ENCODE measurements around the gene CTBP1.

Gene CTBP1

GRCh38 chr4:1170156-1170975, 78.6 kb downstream of the CTBP1 start:
- no peaks in the 10 kb centered on the region for H3K9me3 ChIP-seq (ENCODE audit: control insufficient read depth, low read length)
- peak overlapping the region; percentile 89 to 98 for H3K18ac ChIP-seq (ENCODE audit: low read depth in 1 of 2, low read length in 2 of 2)
- no peak overlapping the region for H2AK5ac ChIP-seq (ENCODE audit: low read length, severe bottlenecking)
- H3K4ac ChIP-seq (ENCODE audit: low read depth in 1 of 2, low read length in 2 of 2) = peak overlapping the region; percentile 12 to 92
- 89% methylated on average over 34 of the region's 37 CpGs for WGBS
- H3K14ac ChIP-seq (ENCODE audit: low read length in 2 of 2) = peak overlapping the region in 1 of 2 experiments; percentile 98
- peak overlapping the region; percentile 77 for H3K9ac ChIP-seq (ENCODE audit: low read length)
- peak overlapping the region; percentile 6 for H2BK15ac ChIP-seq (ENCODE audit: low read depth, poor library complexity, severe bottlenecking)
- peak overlapping the region; percentile 18 to 22 for H2BK12ac ChIP-seq (ENCODE audit: low read length in 2 of 2)
- no peak overlapping the region for H2AFZ ChIP-seq (ENCODE audit: low read depth, low read length)
- H3K4me3 ChIP-seq (ENCODE audit: insufficient read depth in 1 of 2, low read depth in 1 of 2, low read length in 2 of 2) = peak overlapping the region; percentile 76 to 78
- DNase-seq = peak; percentile 32
- peak overlapping the region; percentile 11 to 37 for H3K23ac ChIP-seq (ENCODE audit: low read length in 2 of 2)
- H3K4me2 ChIP-seq (ENCODE audit: low read length, poor library complexity, severe bottlenecking) = peak overlapping the region; percentile 70
- peaks cover 36 to 61% of the 10 kb centered on the region in 2 experiments for H3K36me3 ChIP-seq (ENCODE audit: control insufficient read depth in 1 of 2, insufficient read depth in 2 of 2, low read depth in 1 of 2, low read length in 2 of 2)
- peaks cover 19% of the 10 kb centered on the region for H3K79me1 ChIP-seq (replicated peaks; ENCODE audit: low read length, poor library complexity, severe bottlenecking)
- H2BK5ac ChIP-seq (ENCODE audit: low read depth, low read length, poor library complexity, severe bottlenecking) = no peak overlapping the region
- peak overlapping the region; percentile 88 for H4K8ac ChIP-seq (ENCODE audit: low read length)
- peaks cover 66% of the 10 kb centered on the region for H3K4me1 ChIP-seq (ENCODE audit: control insufficient read depth, insufficient read depth, low read depth, low read length)
- peak overlapping the region; percentile 15 for H3K27ac ChIP-seq (ENCODE audit: low read length, poor library complexity, severe bottlenecking)
- peak overlapping the region; percentile 86 for H4K91ac ChIP-seq (ENCODE audit: low read length)
- no peaks in the 10 kb centered on the region for H3K27me3 ChIP-seq (ENCODE audit: control insufficient read depth in 1 of 2, insufficient read depth in 1 of 2, low read length in 2 of 2)
- H2BK120ac ChIP-seq (ENCODE audit: low read depth, low read length) = peak overlapping the region; percentile 15

GRCh38 chr4:1169691-1170096, 79.2 kb downstream of the CTBP1 start:
- Histone ChIP-seq H3K27me3 (ENCODE audit: control insufficient read depth in 1 of 2, insufficient read depth in 1 of 2, low read length in 2 of 2) (no peaks in the 10 kb centered on the region), H3K79me1 (replicated peaks; ENCODE audit: low read length, poor library complexity, severe bottlenecking) (peaks cover 20% of the 10 kb centered on the region), H3K9ac (ENCODE audit: low read length) (peak overlapping the region; percentile 77), H2AK5ac (ENCODE audit: low read length, severe bottlenecking) (no peak overlapping the region), H3K23ac (ENCODE audit: low read length in 2 of 2) (peak overlapping the region; percentile 1 to 94), H4K8ac (ENCODE audit: low read length) (peak overlapping the region; percentile 67), H3K9me3 (ENCODE audit: control insufficient read depth, low read length) (no peaks in the 10 kb centered on the region), H2AFZ (ENCODE audit: low read depth, low read length) (no peak overlapping the region), H3K18ac (ENCODE audit: low read depth in 1 of 2, low read length in 2 of 2) (peak overlapping the region; percentile 83 to 89), H4K91ac (ENCODE audit: low read length) (peak overlapping the region; percentile 69), H3K4me1 (ENCODE audit: control insufficient read depth, insufficient read depth, low read depth, low read length) (peaks cover 60% of the 10 kb centered on the region), H2BK15ac (ENCODE audit: low read depth, poor library complexity, severe bottlenecking) (no peak overlapping the region), H3K14ac (ENCODE audit: low read length in 2 of 2) (peak overlapping the region in 1 of 2 experiments; percentile 98), H3K36me3 (ENCODE audit: control insufficient read depth in 1 of 2, insufficient read depth in 2 of 2, low read depth in 1 of 2, low read length in 2 of 2) (peaks cover 36 to 62% of the 10 kb centered on the region in 2 experiments), H3K4ac (ENCODE audit: low read depth in 1 of 2, low read length in 2 of 2) (peak overlapping the region; percentile 34 to 91), H2BK12ac (ENCODE audit: low read length in 2 of 2) (peak overlapping the region; percentile 18 to 74), H3K4me2 (ENCODE audit: low read length, poor library complexity, severe bottlenecking) (peak overlapping the region; percentile 3), H3K4me3 (ENCODE audit: insufficient read depth in 1 of 2, low read depth in 1 of 2, low read length in 2 of 2) (peak overlapping the region; percentile 17 to 78), H2BK120ac (ENCODE audit: low read depth, low read length) (no peak overlapping the region), H3K27ac (ENCODE audit: low read length, poor library complexity, severe bottlenecking) (peak overlapping the region; percentile 5), H2BK5ac (ENCODE audit: low read depth, low read length, poor library complexity, severe bottlenecking) (no peak overlapping the region)
- peak; percentile 10 for DNase-seq
- WGBS = 96% methylated on average over 13 of the region's 13 CpGs

DNA sequence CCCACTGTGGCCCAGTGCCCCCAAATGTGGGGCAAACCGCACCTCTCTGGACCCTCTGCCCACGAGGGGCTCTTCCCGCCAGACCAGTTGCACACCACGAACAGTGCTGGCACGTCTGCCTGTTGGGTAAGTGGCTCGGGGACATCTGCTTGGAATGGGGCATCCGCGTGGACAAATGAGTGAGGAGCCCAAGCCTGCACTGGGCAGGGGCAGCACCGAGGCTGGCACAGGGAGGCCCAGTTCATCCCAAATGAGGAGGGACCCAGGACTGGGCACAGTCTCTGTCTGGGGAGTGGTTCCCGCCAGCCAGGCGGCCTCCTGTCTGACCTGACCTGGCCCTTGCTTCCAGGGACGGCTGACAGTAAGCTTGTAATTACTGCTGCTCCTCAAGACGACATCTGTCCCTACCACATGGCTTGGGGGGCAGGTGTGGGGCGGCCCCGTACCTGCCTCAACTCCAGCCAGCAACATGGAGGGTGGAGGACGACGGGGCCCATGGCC, 79.7 kb downstream of the CTBP1 start:
- Histone ChIP-seq H3K9ac (ENCODE audit: low read length) (peak overlapping the region; percentile 77), H3K27me3 (ENCODE audit: control insufficient read depth in 1 of 2, insufficient read depth in 1 of 2, low read length in 2 of 2) (no peaks in the 10 kb centered on the region), H2BK12ac (ENCODE audit: low read length in 2 of 2) (peak overlapping the region in 1 of 2 experiments; percentile 74), H3K18ac (ENCODE audit: low read depth in 1 of 2, low read length in 2 of 2) (peak overlapping the region; percentile 81 to 89), H3K14ac (ENCODE audit: low read length in 2 of 2) (peak overlapping the region in 1 of 2 experiments; percentile 98), H3K36me3 (ENCODE audit: control insufficient read depth in 1 of 2, insufficient read depth in 2 of 2, low read depth in 1 of 2, low read length in 2 of 2) (peaks cover 36 to 65% of the 10 kb centered on the region in 2 experiments), H3K4me2 (ENCODE audit: low read length, poor library complexity, severe bottlenecking) (peak overlapping the region; percentile 27), H3K23ac (ENCODE audit: low read length in 2 of 2) (peak overlapping the region; percentile 1 to 94), H3K4me3 (ENCODE audit: insufficient read depth in 1 of 2, low read depth in 1 of 2, low read length in 2 of 2) (no peak overlapping the region), H3K9me3 (ENCODE audit: control insufficient read depth, low read length) (no peaks in the 10 kb centered on the region), H2AK5ac (ENCODE audit: low read length, severe bottlenecking) (no peak overlapping the region), H2BK15ac (ENCODE audit: low read depth, poor library complexity, severe bottlenecking) (no peak overlapping the region), H3K79me1 (replicated peaks; ENCODE audit: low read length, poor library complexity, severe bottlenecking) (peaks cover 20% of the 10 kb centered on the region), H4K91ac (ENCODE audit: low read length) (peak overlapping the region; percentile 12), H3K4me1 (ENCODE audit: control insufficient read depth, insufficient read depth, low read depth, low read length) (peaks cover 58% of the 10 kb centered on the region), H2AFZ (ENCODE audit: low read depth, low read length) (no peak overlapping the region), H2BK5ac (ENCODE audit: low read depth, low read length, poor library complexity, severe bottlenecking) (no peak overlapping the region), H2BK120ac (ENCODE audit: low read depth, low read length) (peak overlapping the region; percentile 15), H3K4ac (ENCODE audit: low read depth in 1 of 2, low read length in 2 of 2) (peak overlapping the region; percentile 34 to 91), H4K8ac (ENCODE audit: low read length) (peak overlapping the region; percentile 92), H3K27ac (ENCODE audit: low read length, poor library complexity, severe bottlenecking) (peak overlapping the region; percentile 7)
- WGBS = 92% methylated on average over 17 of the region's 17 CpGs
- DNase-seq = peak; percentile 13

Data from mesenchymal stem cell (in vitro differentiated cells and primary cell).